ENCODE measurements around the gene TIMM29.
A peak's percentile ranks its signal among the peaks of the same experiment; 100 is the strongest.

The TIMM29 gene

GRCh38 chr19:10928563-10929401 is at the start of gene TIMM29, which contains the start of gene YIPF2:
TSS of gene TIMM29 (plus strand) at chr19:10928811. CDS start at chr19:10928823, 12 bp downstream.
TSS of gene YIPF2 (minus strand) at chr19:10928639. CDS start at chr19:10928410, 229 bp downstream.
- DNase-seq = peak; percentile 73 to 90

DNA sequence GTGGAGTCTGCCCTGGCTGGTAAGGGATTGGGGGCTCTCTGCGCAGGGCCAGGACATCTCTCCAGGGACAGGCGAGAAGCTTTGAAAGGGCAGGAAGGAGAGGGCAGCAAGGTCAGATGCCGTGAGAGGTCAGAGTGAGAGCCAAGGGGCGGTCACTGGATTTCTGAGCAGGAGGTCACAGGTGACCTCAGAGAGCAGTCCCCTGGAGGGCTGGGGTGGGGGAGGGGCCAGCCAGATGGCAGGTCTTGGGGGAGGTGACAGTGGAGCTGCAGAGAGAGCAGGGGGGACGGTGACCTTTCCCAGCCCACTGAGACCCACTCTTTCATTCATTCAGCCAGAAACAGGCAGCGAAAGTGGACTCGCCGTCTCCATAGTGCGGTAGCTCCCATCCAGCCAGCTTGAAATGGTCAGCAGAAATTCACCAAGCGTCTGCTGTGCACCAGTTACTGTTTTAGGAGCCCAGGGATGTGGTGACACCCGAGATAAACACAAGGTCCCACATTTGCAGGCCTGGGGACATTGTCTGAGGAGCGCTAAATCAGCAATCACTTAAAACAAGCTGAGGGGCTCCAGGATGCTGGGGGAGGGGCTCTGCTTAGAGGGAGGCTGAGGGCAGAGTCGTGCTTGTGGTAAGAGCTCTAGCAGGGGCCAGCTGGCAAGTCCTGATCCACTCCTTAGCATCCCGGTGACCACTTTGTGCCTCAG is 47.1 kb upstream of the TIMM29 start:
- DNase-seq = no peak

DNA sequence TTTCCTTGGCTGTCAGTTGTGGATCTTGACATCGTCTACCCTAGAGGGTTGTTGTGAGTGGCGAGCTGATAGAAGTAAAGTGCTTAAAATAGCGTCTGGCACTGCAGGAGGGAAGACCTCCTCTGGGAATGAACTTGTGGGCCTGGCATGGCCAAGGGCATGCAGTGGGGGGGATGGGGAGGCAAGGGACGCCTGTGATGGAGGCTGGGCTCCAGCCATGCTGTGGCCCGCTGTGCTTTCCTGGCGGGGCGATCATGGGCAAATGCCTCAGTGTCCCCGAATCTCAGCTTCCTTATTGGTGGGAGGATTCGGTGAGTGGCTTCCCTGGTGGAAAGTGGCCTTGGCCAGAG is 46.5 kb upstream of the TIMM29 start:
- no peak for DNase-seq

- DNase-seq = no peak
Measured at GRCh38 chr19:10884274-10884673, 44.3 kb upstream of the TIMM29 start.

GRCh38 chr19:10885201-10886169 is 43.1 kb upstream of the TIMM29 start:
- no peak for DNase-seq

GRCh38 chr19:10887616-10888367 is 40.8 kb upstream of the TIMM29 start:
- no peak for DNase-seq

DNA sequence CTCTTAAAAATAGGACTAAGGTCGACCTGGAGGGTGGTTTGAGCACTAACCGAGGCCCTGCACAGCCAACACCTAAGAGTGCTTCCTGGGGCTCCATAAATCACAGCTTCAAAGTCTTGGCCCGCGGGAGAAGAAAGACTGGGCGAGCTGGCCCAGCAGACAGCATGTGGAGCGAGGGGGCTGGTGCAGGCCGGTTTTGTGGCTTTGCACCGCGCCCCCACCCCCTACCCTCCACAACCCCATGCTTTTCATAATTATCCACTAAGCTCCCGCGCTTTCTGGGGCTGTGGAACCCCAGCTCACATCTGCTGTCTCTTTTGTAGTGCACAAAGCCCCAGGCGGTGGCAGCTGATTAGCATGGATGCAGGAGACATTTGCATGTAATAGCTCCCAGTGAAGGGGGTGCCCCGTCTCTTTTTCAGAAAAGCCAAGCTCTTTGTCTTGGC is 40.2 kb upstream of the TIMM29 start:
- DNase-seq = no peak

DNA sequence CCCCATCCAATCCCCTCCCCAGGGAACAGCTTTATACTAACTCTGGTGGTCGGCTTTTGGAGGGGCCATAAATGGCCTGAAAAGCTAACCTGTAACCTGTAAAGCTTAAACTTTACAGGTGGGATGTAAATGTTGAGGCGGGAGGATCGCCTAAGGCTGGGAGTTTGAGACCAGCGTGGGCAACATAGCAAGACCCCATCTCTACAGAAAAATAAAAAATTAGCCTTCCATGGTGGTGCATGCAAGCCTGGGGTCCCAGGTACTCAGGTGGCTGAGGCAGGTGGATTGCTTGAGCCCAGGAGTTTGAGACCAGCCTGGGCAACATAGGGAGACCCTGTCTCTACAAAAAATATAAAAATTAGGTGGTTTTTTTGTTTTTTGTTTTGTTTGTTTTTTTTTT is 38.7 kb upstream of the TIMM29 start:
- DNase-seq = no peak

DNA sequence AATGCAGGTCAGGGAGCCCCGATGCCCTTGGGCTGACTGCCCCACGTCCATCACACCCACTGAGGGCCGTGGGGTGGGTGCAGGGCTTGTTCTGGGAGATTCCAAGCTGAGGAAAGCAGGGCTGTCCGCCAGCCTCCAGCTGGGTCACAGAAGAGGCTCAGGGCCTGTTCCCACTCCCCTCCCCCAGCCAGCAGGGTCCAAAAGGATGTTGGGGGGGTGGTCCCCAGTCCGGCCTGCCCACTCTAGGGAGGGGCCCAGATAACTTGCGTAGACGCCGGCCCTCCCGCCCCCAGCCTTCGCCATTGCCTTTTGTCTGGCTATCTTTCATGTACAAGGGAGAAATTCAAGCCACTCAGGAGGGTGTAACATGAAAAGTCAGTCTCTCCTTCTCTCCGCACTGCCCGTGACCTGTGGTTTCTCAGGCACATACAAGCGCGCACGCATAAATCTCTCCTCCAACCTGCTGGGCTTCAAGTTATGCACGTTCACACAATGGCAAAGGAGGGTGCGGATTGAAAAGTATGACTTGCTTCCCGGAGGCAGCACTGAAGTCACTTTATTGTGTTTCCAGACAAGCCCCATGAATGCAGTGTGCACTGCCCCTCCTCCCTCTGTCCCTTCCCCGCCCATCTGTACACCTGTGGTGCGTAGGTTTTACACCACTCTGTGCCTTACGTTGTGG is 37.1 kb upstream of the TIMM29 start:
- peak; percentile 8 to 12 for DNase-seq

DNA sequence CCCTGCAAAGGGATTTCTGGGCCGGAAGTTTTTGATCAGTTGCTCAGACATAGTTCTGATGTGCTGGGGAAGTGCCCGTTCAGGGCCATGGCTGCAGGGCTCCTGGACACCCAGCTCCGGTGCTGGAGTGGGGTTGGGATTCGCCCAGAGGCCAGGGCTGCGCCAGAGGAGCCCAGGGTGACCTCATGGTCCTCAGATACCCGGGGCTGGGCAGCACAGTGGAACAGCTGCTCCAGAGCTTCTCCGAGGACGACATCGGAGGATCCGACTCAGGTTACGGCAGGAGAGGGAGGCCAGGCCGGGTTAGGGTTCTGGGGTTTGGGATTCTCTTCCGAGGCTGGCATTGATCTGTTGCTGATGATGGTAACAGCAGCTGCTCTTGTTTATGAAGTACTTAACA is 36.4 kb upstream of the TIMM29 start:
- DNase-seq = peak in 1 of 2 experiments; percentile 11

- DNase-seq = no peak
Measured at GRCh38 chr19:10894911-10895213, 33.7 kb upstream of the TIMM29 start.

DNA sequence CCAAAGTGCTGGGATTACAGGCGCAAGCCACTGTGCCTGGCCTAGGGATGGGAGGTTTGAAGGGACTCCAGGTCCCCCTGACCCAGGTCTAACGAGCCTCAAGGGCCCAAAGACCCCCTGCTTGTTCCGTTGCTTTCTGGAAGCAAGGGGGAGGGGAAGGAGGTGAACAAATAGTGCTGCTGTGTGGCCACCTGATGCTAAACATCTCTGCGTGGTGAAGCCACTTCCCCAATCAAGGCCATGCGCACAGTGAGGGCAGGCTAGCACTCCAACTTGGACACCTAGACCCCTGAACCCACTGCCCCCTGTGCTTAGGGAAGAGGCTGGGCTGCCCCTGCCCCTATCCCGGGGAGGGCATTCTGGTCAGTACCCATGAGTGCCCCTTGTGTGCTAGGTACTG is 33.2 kb upstream of the TIMM29 start:
- no peak for DNase-seq

GRCh38 chr19:10895920-10896319 is 32.7 kb upstream of the TIMM29 start:
- no peak for DNase-seq

DNA sequence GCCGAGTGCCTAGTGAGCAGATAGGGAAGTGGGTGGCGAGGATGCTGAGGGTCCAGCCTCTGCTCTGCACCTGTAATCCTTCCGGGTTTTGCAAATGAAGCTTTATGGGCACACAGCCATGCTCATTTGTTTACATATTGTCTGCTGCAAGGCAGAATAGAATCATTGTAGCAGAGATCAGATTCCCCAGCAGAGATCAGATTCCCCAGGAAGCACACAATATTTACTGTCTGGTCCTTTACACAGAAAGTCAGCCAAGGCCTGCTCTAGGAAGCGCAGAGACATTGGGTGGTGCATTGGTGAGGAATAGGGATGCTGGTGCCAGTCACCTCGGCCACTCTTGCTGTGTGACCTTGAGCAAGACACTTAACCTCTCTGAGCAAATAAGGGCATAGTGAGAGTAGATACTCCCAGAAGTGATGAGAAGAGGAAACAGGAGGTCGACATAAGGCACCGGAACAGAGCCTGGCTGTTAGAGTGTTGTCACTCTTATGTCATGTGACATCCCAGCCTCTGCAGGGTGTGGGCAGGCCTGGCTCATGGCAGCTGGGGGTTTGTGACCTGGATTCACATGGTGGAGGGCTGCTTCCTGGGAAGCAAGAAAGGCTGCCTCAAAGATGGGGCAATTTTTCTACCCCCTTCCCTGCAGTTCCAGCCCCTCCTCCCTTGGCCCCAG is 31.6 kb upstream of the TIMM29 start:
- no peak for DNase-seq

DNA sequence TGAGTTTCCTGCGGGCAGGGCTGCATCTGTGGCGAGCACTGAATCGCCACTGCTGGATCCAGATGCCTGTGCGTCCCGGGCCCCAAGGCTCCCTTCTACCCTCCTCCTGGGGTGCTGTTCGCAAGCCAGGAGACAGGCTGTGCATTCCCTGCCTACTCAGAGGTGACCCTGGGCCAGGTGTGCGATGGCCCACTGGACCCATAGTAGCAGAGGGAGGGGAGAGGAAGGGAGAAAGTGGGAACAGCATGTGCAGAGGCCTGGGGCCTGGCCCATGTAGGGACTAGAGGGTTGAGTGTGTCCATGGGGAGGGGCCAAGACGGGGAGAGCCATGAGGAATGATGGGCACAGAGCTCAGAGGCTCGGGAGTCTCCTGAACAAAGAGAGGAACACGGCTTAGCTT is 30.0 kb upstream of the TIMM29 start:
- DNase-seq = no peak

DNA sequence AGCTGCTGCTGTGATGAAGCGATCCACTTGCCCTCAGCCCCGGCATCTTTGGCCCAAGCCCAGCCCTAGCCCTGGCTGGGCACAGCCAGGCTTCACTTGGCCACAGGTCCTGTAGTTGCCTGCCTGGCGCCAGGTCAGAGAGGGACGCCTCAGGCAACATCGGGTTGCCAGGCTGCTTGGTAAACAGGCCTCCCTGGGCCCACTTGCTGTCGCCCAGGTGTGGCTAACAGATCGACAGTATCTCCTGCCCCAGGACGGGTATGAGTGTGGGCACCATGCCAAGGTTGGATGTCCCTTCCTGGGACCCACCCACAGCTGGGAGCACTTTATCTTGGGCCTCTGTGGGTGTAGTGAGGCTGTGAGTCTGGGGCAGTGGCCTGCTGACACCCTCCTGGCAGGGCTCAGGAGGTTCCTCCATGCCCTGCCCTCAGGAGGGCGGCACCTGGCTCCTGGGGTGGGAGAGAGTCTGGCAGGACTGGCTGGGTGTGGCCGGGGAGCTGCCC is 29.4 kb upstream of the TIMM29 start:
- DNase-seq = no peak

- DNase-seq = no peak
Measured at GRCh38 chr19:10907925-10908324, 20.7 kb upstream of the TIMM29 start.

DNA sequence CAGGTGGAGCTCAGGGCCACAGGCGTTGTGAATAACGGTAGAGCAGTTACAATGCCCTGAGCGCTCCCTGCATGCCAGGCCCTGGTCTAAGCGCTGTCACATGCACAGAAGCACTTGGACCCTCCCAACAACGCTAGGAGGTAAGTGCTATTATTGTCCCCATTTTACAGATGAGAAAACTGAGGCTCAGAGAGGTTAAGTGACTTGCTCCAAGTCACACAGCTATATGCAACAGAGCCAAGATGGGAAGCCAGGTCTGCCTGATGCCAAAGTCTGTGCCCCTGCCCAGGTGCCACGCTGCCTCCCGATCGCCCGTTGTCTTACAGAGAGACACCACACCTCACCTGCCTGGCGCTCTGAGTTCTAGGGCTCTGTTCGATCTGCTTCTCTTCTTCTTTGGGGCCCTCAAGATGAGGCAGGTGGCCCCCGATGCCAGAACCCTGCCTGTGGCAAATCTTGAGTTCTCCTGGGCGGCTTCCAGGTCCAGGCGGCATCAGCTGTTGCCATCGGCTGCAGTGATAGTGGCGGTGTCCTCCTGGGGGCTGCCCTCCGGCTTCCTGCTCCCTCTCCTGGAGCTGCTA is 20.1 kb upstream of the TIMM29 start:
- DNase-seq = no peak

DNA sequence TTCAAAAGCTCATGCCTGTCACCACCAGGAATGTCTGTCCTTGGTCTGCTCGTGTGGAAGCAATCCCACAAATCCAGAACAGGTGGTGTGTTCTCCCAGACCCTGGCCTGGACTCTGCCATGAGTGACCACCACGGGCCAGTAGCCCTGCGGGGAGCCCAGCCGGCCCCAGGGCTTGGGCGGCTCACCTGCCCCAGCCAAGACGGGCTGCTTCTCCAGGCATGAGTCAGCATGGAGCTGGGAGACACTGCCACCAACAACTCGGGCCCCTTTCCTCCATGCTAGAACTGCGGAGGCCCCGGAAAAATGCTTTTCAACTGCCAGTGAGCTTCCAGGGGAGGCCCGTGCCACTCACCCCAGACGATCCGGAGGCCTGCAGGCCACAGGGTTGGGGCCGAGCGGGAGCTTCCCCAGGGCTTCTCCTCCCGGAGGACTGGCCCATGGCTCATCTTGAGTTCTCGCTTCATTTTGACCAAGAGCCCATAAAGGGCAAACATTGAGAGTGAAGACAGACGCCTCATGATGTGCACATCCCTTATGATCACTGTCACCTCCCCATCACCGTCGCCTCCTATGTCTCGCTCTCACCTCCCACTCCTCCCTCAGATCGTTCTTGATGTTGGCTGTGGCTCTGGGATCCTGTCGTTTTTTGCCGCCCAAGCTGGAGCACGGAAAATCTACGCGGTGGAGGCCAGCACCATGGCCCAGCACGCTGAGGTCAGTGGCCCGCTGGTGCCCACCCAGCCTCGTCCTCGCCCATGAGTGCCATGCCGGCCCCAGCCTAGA is 16.8 kb upstream of the TIMM29 start:
- no peak for DNase-seq

- DNase-seq = no peak
Measured at GRCh38 chr19:10912619-10913018, 16.0 kb upstream of the TIMM29 start.

Data from NCI-H187 (cell line).